ENCODE results near the gene AK8.

AK8 gene

DNA sequence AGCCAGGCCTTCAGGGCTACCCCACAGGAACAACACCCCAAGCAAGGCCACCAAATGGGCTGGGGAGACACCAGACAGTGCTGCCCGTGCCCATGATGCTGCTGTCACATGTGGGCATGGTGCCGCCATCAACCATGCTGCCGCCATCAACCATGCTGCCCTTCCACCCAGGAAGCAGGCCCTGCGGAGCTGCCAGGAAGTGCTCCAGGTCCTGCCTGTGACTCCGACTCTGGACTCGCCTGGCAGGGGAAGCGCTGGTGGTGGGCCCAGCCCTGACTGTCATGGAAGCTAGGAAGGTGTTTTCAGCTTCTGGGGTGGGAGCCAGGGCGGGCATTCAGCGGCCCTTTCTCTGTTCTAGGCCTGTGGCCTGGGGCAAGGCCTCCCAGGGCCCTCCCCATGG lies 8.8 kb downstream of the AK8 start:
- no peak for DNase-seq (ENCODE audit: insufficient read length, low spot score)
- FAIRE-seq, result no peak
- TF ChIP-seq CTCF (IDR thresholded peaks at IDR 0.05; ENCODE audit: insufficient read depth, missing control alignments), result no peak

GRCh38 chr9:132866898-132867297 lies 11.2 kb downstream of the AK8 start:
- no peak for FAIRE-seq

GRCh38 chr9:132864691-132865090 lies 13.4 kb downstream of the AK8 start:
- FAIRE-seq, result no peak
- DNase-seq (ENCODE audit: insufficient read length, low spot score), result no peak

More at GRCh38 chr9:132866898-132867297, 11.2 kb downstream of the AK8 start:
- TF ChIP-seq CTCF (IDR thresholded peaks at IDR 0.05; ENCODE audit: insufficient read depth, missing control alignments), result no peak
- DNase-seq (ENCODE audit: insufficient read length, low spot score), result no peak

DNA sequence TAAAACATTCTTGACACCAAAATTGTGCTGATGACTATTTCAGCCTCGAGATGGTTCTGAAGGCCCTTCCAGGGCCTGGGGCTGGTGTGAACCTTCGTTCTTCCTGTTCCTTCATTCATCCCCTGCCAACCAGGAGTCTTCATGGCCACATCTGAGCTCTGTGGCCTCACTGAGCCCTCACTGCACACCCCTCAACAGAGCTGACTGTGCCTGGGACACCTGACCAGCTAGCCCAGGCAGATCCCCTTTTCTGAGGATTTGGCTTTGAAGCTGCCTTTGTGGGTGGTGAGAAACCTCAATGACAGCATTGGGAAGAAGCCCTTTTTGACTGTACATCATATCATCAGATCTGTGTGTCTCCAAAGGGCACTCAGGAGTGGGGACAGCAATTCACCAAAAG lies 13.8 kb downstream of the AK8 start:
- DNase-seq (ENCODE audit: insufficient read length, low spot score) (no peak), FAIRE-seq (no peak)
- no peak for TF ChIP-seq CTCF (IDR thresholded peaks at IDR 0.05; ENCODE audit: insufficient read depth, missing control alignments)

More at GRCh38 chr9:132864691-132865090, 13.4 kb downstream of the AK8 start:
- no peak for TF ChIP-seq CTCF (IDR thresholded peaks at IDR 0.05; ENCODE audit: insufficient read depth, missing control alignments)

DNA sequence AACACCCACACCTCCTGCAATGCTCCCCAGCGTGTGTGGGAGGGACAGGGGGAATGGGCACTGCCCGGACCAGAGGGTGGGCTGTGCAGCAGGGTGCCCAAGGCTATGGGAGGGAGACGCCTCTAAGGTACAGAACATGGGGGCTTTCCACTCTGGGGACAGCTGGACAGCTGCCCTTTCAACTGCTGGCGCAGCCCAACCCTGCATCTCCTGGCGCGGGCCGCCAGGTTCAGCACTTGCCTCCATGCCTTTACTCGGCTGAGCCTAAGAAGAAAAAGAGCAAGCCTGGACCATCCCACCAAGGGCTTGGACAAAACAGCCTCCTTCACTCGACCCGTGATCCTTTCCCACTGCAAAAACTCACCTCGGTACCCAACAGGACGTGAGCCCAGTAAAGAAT lies 15.0 kb downstream of the AK8 start:
- no peak for TF ChIP-seq CTCF (IDR thresholded peaks at IDR 0.05; ENCODE audit: insufficient read depth, missing control alignments)
- FAIRE-seq (no peak), DNase-seq (ENCODE audit: insufficient read length, low spot score) (no peak)

DNA sequence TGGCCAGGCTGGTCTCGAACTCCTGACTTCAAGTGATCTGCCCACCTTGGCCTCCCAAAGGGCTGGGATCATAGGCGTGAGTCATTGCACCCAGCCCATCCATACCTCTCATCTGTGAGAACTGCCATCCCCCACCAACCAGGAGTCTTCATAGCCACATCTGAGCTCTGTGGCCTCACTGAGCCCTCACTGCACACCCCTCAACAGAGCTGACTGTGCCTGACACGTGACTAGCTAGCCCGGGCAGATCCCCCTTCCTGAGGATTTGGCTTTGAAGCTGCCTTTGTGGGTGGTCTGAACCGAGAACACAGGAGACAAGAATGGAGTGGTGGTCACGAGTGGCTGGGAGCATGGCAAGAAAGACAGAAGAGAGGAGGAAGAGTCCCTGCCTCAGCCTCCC lies 15.6 kb downstream of the AK8 start:
- no peak for TF ChIP-seq CTCF (IDR thresholded peaks at IDR 0.05; ENCODE audit: insufficient read depth, missing control alignments)
- DNase-seq (ENCODE audit: insufficient read length, low spot score) (no peak), FAIRE-seq (no peak)

DNA sequence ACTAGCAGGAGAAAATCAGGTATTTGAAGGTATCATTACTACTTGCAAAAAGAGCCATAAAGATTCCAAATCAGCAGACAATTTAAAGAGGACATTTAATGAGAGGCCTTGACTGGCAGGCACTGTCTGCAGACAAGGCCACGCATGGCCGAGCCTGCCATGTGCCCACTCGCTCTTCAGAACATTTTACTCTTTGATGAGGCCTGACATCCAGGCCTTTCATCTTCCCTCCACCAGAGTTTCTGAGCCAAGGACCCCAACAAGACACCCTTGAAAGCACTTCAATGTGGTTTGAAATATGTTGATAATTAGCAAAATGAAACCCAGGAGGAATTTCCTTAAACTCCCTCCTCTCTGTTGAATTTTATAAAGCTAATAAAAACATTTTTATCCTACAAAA lies 16.4 kb downstream of the AK8 start:
- no peak for DNase-seq (ENCODE audit: insufficient read length, low spot score)
- no peak for FAIRE-seq
- TF ChIP-seq CTCF (IDR thresholded peaks at IDR 0.05; ENCODE audit: insufficient read depth, missing control alignments), result no peak

Measured in D721Med (cell line).